H1 (cell line): ENCODE data around the gene ELFN2. TPM values are rescaled to one million over a fixed set of nuclear protein-coding genes. Genes with fewer than 3 reads are reported as not detected.

Experiments
- BACH1 ChIP-seq: IDR thresholded peaks from 2 replicates; pipeline ENCODE4 v1.6.1; 2012; ENCODE audit warnings: low read length, improper control_type of control experiment
- BRCA1 ChIP-seq: IDR thresholded peaks from 2 replicates; pipeline ENCODE4 v1.6.1; 2012; ENCODE audit warnings: low read depth, low read length, improper control_type of control experiment
- E2F6 ChIP-seq: IDR thresholded peaks from 2 replicates; pipeline ENCODE4 v1.6.1; 2012; ENCODE audit warnings: inconsistent platforms
- JUND ChIP-seq: IDR thresholded peaks from 2 replicates; pipeline ENCODE4 v1.6.1; 2011; ENCODE audit warnings: mild to moderate bottlenecking, improper control_type of control experiment, low read length
- PHF8 ChIP-seq: fragments of 200-600 bp; sonication (generic); conservative IDR thresholded peaks from 2 replicates; pipeline ENCODE4 v1.7.1; 2012; ENCODE audit warnings: low read depth, mild to moderate bottlenecking, inconsistent platforms, low read length, moderate library complexity
- SIRT6 ChIP-seq: IDR thresholded peaks from one replicate; pipeline ENCODE4 v1.7.1; 2012; ENCODE audit warnings: low read length, inconsistent platforms
- SRF ChIP-seq: IDR thresholded peaks from 2 replicates; pipeline ENCODE4 v1.6.1; 2011; ENCODE audit warnings: mild to moderate bottlenecking, low read depth, low read length, moderate library complexity
- TEAD4 ChIP-seq: IDR thresholded peaks from 2 replicates; pipeline ENCODE4 v1.6.1; 2012; ENCODE audit warnings: low read depth, low read length, inconsistent platforms, mixed read lengths
- polyA plus RNA-seq, 7 experiments: library from polyadenylated mRNA; depleted of rRNA in 3 of 7; stranded (reverse) in 5 of 7; unstranded in 2 of 7; fragments of >200 nt in 5 of 7; fragments of 200-250 nt in 2 of 7; gene quantifications; 1 replicate in 5 of 7; 2 replicates in 1 of 7; 4 replicates in 1 of 7; pipeline versions ENCODE4 v1.2.1 to v1.2.3, GENCODE V29; 2011 to 2013; ENCODE audit warnings: missing spikeins in 2 of 7, mixed read lengths in 2 of 7
- total RNA-seq: library from RNA; stranded (reverse); fragmentation: NEBNext Ultra II Directional; extraction: Animal tissue kit (Norgen Biotek cat#: 25700); gene quantifications from 2 replicates; pipeline ENCODE4 v1.2.1, GENCODE V29; 2021

Gene ELFN2
- total and polyA plus RNA-seq, 2 of the 8 experiments (the other 6 are each of a cell fraction or from before 2014, with no cell fraction given): 0.63 to 0.88 TPM

- TF ChIP-seq SRF (no peak), SIRT6 (no peak), JUND (no peak), PHF8 (no peak), BACH1 (no peak), BRCA1 (no peak), TEAD4 (no peak), E2F6 (no peak)
Observed at GRCh38 chr22:37379722-37380121, 47.6 kb downstream of the ELFN2 start (continued).
